Stimulated activated CD4-positive, alpha-beta T cell treated with anti-CD3 and anti-CD28 coated beads, Interleukin-4, amount 100 ng/mL, for 48 hours (primary cell): Measurements from ENCODE around the gene PAK6.
A peak's percentile ranks its signal among the peaks of the same experiment; 100 is the strongest.

Experiments
- DNase-seq, 2 donors: peaks; one replicate each; pipeline ENCODE4 v3.0.0-alpha.2; 2020; ENCODE audit warnings: low read depth in 2 of 2

Gene PAK6

DNA sequence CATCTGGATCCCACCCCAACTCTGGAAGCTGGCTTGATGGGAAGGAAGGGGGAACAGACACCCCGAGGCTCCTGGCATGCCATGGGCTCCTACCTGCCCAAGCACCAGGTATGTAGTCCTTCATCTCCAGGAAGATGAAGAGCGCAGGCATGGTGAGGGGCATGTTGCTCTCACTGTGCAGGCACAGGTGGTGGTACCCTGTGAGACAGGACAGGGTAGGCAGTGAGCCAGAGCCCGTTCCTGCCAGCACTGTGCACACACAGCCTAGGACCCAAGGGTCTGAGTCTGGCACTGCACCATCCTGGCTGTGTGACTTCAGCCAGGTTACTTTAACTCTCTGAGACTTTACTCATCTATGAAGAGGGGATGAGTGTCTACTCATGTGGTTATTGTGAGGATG lies 53.4 kb downstream of the PAK6 start:
- DNase-seq: no peak

DNA sequence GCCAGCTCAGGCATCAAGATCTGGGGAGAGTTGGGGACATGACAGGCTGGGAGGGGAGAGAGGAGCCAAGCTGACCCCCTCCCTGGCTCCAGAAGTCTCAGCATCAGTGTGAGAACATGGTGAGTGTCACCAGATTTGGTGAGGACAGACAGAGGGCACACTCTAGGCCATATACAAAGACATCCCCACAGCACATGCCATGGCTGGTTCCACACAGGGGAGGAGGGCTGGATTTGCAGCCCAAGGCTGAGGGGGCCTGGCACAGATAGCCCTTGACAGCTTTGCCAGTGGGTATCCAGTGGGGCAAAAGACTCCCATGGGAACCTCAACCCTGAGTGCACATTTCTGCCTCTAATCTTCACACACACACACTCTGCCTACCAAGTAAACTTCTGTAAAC lies 54.1 kb downstream of the PAK6 start:
- no peak for DNase-seq

DNA sequence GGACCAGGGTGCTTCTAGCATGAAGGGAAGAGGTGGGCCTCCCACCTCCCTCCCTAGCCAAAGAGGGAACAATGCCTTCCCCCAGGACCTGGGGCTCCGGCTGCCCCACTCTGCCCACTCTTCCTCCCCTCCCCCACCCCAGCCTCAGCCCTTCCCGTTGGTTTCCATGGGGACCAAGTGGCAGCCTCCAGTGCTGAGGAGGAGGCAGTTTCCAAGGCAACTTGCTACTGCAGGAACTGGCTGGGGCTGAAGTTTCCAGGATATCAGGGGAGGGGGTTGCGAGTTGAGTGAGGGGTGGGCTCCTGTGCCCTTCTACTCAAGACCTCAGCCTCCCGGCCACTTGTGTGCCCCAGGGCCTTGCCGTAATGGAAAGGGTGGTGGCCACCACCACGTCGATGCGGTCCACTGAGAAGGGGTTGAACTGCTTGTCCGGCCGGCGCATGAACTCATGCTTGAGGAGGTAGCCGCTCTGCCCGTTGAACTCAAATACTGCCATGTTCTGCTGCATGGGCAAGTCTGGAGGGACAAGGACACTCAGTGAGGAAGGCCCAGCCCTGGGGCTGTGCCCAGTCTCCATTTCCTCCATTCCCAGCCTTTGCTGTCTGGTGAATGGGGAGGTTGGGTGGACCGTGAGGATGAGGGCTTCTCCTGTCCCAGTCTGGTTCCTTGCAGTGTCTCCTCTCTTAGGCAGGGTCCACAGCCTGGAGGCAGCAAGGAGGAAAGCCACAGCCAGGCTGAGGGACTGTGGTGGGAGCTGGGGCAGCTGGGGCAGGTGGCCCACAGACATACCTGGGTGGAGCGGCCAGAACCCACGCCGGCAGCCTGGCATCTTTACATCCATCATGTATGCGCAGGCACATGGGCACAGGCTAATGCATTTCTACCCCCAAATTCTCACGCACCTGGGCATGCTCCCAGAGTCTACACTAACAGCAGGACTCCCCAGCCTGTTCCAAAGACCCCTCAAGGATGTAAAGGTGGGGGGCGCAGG lies 55.3 kb downstream of the PAK6 start:
- DNase-seq: no peak

DNA sequence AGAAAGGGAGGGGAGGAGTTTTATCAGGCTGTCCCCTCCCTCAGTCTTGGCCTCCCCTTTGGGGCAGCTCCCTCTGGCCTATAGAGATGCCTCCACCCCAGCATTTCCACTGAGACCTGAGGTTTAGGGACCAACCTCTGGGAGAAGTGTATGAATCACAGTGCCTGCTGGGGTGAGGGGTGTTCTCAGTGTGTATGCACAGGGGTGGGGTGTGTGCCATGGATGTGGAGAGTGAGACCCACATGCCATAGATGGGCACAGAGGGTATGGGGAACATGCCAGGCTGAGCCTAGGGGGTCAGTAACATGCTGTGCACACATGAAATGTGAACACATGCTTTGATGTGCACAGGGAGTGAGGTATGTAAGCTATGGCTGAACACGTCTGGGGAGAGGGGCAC lies 56.4 kb downstream of the PAK6 start:
- DNase-seq: no peak

DNA sequence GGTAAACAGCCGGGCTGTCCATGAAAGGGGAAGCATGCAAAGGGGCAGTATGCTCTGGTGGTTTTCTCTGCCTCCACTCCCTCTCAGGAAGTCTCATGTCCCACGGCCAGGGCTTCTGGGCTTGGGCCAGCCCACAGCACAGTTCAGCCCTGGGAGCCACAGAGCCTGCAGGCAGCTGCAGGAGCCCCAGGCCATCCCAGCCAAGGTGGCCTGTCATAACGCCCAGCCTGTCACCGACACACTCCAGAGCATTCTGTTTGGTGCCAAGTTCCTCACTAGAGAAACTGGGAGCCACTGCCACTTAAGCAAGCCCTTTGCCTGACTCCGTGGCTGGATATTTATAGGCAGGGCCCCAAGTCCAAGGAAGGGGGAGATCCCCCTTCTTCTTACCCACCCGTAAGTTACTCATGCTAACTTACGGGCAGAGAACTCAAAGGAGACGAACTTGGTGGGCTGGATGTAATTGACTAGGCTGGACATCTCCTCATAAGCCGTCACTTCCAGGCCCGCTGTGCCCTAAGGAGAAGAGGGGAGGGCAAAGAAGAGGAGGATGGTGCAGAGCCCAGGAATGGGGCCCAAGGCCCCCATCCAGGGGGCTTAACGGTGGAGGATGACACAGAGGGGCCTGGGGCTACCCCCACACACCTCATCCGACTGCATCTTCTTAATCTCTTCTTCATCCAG lies 57.2 kb downstream of the PAK6 start:
- no peak for DNase-seq

DNA sequence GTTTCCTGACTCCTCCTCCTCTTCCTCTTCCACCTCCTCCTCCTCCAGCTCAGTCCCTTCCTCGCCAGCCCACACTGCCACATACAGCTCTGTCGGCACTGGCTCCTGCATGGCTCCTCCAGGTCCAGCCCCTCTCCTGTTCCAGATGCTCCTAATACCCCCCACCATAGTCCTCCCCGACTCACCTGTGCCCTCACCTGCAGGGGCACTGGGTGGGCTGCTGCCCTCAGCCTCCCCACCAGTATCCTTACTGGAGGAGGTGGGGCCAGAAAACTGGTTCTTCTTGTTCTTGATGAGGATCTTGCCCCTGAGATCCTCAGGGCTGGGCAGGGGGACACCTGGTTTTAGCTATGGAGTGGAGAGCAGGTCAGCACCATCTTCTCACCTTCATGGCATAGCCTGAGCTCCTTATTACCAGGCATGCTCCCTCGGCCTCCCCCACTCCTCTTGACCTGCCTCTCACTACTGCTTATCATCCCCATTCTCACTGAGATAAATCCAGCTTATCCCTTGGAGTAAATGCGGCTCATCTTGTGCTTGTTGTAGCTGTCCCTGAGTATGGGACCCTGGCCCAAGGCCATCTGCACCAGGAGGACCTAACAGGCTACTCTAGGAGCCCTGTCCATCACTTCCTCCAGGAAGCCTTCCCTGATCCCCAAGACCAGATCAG lies 57.8 kb downstream of the PAK6 start:
- DNase-seq: no peak

DNA sequence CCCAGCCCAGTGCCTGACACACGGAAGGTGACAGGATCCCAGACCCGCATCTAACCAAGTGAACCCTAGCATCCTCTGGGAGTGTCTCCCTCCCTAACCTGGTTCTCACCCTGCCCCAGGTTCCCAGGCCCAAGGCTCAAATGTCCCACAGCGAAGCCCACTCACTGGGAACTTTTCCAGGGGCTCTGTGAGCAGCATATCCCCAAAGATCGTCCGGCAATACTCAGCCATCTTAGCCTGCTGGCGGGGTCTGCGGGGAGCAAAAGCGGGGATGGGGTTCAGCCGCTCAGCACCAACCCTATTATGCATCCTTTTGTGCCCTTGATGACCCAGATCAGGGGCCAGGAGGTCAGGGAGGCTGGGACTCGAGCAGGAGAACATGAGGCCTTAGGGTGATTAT lies 58.5 kb downstream of the PAK6 start:
- no peak for DNase-seq

DNA sequence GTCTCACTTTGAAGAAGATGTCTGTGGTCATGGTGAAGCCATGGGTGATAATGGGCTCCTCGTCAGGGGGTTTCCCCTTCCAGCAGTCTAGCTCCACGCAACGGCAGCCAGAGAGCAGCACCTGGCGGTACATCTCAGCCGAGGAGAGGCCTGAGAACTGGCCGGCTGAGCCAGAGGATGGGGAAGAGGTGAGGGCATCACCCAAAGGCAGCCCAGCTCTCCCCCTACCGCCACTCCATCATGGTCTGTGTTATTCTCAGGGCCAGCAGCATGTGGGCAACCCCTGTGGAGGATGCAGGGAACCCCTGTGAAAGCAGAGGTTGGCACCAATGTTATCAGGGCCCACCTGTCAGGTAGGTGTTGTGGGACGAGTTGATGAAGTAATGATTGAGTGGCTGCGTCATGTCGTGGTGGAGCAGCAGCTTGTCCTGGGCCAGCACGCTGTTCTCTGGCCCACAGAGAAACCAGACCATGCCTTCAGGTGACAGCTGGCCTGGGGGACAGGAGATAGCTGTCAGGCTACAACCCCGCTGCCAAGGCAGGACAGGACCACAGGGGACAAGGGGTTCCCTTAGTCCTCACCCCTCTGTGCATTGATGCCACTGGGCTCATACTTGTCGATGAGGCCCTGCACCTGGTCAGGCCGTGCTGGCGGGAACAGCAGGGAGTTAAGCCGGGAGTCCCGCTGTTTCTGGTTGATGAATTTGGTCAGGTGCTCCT lies 59.5 kb downstream of the PAK6 start:
- no peak for DNase-seq

DNA sequence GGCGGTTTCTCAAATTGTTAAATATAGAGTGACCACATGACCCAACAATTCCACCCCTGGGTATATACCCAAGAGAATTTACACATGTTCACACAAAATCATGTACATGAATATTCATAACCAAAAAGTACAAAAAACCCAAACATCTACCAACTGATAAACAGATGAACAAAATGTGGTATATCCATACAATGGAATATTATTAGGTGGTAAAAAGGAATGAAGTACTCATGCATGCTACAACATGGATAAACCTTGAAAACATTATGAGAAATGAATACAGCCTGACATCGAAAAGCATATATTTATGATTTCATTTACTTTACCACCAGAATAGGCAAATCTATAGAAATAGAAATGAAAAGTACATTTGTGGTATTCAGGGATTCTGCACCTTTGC lies 61.5 kb downstream of the PAK6 start:
- DNase-seq: no peak

DNA sequence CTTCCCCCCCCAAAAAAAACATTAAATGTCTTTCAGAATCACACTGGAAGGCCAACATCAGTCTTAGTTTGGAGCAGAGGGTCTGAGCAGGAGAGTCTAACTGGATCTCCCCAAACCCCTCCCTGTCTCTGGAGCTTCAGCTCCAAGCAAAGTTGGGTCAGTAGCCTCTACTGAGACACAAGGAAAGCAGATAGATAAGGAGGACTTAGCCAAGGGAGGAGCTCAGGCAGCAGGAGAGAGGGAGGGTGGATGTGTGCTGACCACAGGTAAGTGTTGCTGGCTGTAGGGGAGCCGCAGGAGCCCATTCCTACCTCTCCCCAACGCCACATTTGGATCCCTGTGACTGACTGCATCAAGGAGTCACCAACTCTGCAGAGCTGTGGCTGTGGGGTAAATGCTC lies 61.9 kb downstream of the PAK6 start:
- DNase-seq: no peak

DNA sequence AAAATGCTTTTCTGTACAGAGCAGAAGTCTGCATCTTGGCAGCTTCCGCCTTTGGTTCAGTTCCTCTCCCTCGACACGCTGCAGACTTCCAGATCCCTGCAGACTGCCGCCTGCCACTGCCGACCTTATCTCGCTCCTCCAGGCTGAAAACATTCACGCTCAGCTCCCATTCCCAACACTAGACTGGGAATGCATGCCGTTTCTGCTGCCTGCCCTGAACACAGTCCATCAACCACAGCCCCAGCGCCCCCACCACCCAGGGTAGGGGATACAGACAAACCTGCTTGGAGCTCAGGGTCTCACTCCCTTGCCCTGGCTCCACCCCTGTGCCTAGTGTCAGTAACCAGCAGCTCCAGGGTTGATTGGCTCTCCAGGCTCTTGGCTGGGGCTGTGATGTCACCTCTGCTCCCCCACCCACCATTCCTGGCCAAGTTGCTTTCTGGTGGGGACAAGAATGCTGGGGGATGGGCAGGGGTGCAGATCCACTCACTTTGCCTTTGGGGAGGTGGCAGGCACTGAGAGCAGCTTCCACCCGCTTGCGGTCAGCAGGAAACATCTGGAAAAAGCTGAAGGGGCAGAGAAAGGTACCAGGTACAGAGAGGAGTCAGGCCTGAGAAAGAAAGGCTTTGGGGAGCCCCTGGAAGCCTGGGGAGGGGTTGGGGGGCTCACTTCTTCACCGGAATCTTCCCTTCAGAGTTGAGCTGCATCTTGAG lies 62.8 kb downstream of the PAK6 start:
- DNase-seq: no peak

DNA sequence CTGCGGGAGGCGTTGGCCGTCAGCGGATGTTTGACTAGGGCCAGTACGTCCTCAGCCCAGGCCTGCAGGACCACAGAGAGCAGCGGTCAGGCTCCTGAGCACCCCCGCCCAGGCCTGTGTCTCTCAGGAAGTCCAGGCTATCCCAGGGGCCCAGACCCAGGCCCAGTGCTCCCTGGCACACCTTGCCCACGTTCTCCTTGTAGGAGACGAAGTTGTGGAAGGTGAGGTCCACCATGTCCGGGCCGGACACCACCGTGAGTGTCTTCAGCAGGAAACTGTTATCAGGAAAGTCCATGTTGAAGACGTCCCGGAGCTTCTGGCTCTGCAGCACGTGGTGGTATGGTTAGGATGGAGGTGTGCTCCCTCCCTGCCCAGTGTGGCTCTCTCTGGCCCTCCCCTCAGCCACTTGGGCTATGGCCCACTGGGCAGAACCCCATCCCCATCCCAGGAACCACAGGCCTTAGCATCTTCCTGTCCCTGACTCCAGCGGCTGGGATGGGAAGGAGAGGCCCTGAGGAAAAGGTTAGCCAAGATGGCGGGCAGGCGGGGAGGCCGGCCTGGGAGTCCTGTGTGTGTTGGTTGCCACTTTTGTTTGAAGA lies 63.5 kb downstream of the PAK6 start:
- no peak for DNase-seq

DNA sequence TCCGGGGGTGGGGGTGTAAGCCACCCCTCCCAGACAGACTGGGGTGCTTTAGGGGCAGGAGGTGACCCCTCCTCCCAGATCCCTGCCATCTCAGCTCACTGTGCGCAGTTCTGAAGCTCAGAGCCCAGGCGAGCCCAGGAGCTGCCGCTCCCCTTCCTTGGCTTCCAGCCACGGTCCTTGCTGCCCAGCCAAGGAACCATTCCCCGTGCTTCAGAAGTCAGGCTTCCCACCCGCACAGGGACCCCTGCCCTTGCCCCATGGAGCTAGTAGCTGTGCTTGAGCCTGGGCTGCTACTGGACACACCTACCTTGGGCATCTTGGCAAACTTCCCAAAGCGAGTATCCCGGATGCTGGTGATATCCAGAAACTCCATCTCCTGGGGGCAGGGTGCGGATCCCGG lies 64.1 kb downstream of the PAK6 start:
- no peak for DNase-seq

DNA sequence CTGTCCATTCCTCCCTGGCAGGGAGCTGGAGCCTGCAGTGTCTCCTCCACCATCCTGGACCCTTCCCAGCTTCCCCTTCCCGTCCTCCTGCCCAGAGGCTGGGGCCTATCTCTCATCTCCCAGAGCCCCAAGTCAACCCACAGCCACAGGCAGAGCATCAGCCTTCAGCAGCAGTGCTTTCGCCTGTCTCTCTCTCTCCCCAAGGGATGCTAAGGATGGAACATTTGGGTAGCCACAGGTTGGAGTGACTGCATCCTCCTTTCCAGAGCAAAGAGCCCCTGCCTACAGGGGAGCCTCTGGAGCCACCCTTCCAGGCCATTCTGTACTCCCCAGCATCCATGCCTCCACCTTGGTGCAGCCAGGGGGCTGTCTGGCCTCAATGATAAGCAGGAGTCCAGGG lies 64.7 kb downstream of the PAK6 start:
- DNase-seq: no peak

DNA sequence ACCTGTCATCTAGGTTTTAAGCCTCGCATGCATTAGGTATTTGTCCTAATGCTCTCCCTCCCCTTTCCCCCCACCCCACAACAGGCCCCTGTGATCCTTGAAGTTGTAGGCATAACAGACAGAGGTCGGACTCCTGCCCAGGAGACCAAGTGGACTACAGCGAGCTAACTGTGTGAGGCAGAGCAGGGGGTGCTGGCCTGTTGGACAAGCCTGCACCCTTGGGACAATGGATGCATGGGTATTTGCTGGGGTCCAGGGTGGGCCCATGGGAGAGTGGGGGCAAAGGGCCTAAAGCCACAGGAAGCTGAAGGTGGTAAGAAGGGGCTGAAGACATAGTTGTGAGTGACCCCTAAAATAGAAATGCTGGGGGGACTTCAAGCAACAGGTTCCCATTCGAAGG lies 66.4 kb downstream of the PAK6 start:
- no peak for DNase-seq

DNA sequence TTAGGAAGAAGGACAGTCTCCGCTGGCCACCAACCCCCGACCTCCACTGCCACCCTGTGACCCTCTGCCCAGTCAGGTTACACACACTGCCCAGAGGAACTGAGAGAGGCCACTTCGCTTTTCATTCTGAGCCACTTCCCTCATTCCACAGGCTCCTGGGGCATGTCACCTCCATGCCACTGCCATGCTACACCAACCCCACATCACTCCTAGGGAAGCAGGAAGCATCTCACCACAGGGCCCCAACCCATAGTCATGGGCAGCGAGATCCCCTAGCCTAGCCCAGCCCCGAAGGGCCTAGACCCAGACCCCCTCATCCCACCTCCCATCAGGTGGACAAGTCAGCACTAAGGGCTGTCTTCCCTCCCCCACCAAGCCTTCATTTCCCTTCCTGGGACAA lies 67.5 kb downstream of the PAK6 start:
- DNase-seq: no peak

DNA sequence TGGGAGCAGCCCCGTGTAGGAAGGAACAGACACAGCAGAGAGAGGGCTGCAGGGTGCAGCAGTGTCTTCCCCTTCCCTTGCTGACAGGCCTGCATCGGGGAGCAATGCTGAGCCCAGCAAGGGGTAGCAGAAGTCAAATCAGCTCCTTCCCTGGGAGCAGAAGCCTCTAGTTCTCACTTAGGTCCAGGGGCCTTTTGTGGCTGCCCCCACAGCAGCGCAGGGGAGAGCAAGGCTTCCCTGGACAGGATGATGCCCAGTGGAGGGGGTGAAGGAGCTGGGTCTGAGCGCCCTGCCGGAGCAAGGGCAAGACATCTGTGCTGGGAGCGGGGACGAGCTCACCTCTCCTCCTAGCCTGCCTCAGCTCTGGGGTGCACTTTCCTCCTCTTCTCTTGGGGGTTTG lies 68.0 kb downstream of the PAK6 start:
- DNase-seq: no peak

DNA sequence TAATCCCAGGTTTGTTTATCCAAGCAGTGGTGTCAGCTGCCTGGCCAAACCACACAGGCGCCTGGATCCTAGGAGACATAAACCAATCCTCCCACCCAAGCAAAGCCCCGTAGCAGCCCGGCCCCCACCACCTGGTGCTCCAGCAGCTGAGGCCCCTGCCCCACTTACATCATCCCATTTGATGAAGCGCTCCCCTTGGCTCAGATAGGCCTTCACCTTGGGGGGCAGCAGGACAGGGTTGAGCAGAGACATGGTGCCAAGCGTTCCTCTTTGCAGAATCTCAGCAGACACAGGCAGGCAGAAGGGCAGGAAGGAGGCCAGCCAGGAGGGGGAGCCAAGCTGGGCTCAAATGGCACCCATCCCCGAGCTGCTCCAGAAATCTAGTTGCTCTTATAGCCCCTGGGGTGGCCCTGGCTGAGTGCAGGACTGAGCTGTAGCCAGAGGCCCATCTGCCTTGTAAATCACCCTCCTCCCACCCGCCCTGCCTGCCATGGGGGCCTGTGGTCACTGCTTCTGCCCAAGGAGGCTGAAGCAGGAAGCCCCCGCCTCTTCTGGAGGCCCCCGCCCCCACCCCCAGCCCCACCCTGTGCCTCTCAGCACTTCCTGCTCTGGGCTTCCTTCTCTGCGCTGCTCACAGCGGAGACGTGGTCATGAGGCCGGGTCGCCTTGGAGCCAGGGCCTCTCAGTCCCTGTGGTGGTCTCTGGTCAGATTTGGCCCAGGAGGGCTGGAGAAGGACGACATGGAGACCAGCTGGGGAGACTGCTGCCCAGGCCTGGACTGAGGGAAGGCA lies 68.8 kb downstream of the PAK6 start, which contains the start of gene PLCB2:
Gene PLCB2 (minus strand): TSS at position 515 of the 791 bp plus-strand sequence. CDS start 263 bp downstream, at position 252.
- DNase-seq: peak; percentile 49 to 51

DNA sequence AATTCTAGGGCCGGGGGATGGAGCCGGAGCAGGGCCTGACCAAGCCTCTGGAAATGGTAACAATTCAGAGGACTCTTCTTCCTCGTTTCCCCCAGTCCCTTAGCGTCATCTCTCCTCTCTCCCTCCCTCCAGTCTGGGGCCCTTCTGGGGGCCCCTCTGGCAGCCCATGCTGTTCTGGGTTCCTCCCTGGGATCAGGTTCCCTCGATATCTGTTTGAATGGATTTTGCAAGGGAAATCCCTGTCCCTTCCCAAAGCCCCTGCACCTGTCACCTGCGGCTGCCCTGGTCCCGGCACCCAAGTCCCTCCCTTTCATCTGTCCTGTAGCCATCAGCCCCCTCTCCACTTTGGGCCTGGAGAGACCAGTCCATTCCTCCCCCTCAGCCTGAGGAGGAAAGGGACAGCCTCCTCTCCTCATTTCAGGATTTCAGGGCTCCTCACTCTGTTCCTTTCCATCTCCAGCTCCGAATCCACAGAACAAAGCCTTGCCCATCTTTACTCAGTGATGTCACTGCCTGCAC lies 70.5 kb downstream of the PAK6 start:
- no peak for DNase-seq
